ENCODE results near the gene PTPN21.

PTPN21 gene

GRCh38 chr14:88476825-88477224, 78.0 kb downstream of the PTPN21 start:
- TF ChIP-seq GABPA (IDR thresholded peaks at IDR 0.05; ENCODE audit: low read depth) (no peak), POLR2AphosphoS5 (IDR thresholded peaks at IDR 0.05; ENCODE audit: low read depth) (no peak), CTCF (IDR thresholded peaks at IDR 0.05; ENCODE audit: insufficient read depth, low read length) (no peak), REST (IDR thresholded peaks at IDR 0.05; ENCODE audit: insufficient replicate concordance, low read depth) (no peak), SPI1 (IDR thresholded peaks at IDR 0.05; ENCODE audit: borderline replicate concordance, low read depth) (no peak)
- no peak overlapping the region for H3K4me3 ChIP-seq (replicated peaks; ENCODE audit: insufficient read depth, low read length)
- no peak overlapping the region for H3K27ac ChIP-seq (replicated peaks)
- no peaks in the 10 kb centered on the region for H3K27me3 ChIP-seq (ENCODE audit: insufficient read depth, poor library complexity, severe bottlenecking)
- DNase-seq (ENCODE audit: low read depth in 1 of 2, low spot score in 1 of 2), result no peak

GRCh38 chr14:88476214-88476774, 78.5 kb downstream of the PTPN21 start:
- DNase-seq (ENCODE audit: low read depth in 1 of 2, low spot score in 1 of 2), result no peak
- Histone ChIP-seq H3K27me3 (ENCODE audit: insufficient read depth, poor library complexity, severe bottlenecking) (no peaks in the 10 kb centered on the region), H3K27ac (replicated peaks) (no peak overlapping the region), H3K4me3 (replicated peaks; ENCODE audit: insufficient read depth, low read length) (no peak overlapping the region)
- TF ChIP-seq POLR2AphosphoS5 (IDR thresholded peaks at IDR 0.05; ENCODE audit: low read depth) (no peak), REST (IDR thresholded peaks at IDR 0.05; ENCODE audit: insufficient replicate concordance, low read depth) (no peak), SPI1 (IDR thresholded peaks at IDR 0.05; ENCODE audit: borderline replicate concordance, low read depth) (no peak), GABPA (IDR thresholded peaks at IDR 0.05; ENCODE audit: low read depth) (no peak)

GRCh38 chr14:88473791-88474190, 81.0 kb downstream of the PTPN21 start:
- no peak for TF ChIP-seq POLR2AphosphoS5 (IDR thresholded peaks at IDR 0.05; ENCODE audit: low read depth)
- TF ChIP-seq SPI1 (IDR thresholded peaks at IDR 0.05; ENCODE audit: borderline replicate concordance, low read depth), result no peak
- no peak for TF ChIP-seq CTCF (IDR thresholded peaks at IDR 0.05; ENCODE audit: insufficient read depth, low read length)
- no peak for TF ChIP-seq REST (IDR thresholded peaks at IDR 0.05; ENCODE audit: insufficient replicate concordance, low read depth)
- Histone ChIP-seq H3K4me3 (replicated peaks; ENCODE audit: insufficient read depth, low read length) (no peak overlapping the region), H3K27me3 (ENCODE audit: insufficient read depth, poor library complexity, severe bottlenecking) (no peaks in the 10 kb centered on the region), H3K27ac (replicated peaks) (no peak overlapping the region)
- DNase-seq (ENCODE audit: low read depth in 1 of 2, low spot score in 1 of 2), result no peak

All from HL-60 (cell line).